ENCODE measurements around the gene CDRT15L2.
"Not testable (repeated sequence)": the region's sequence is repeated elsewhere in the genome, so short reads cannot be mapped to it uniquely, and the experiment has no call there.

CDRT15L2 gene

GRCh38 chr17:20605568-20605967, 26.0 kb downstream of the CDRT15L2 start:
- H3K4me1 Mint-ChIP-seq; H3K9me3 Mint-ChIP-seq; H3K4me3 Mint-ChIP-seq; DNase-seq; H3K27ac Mint-ChIP-seq; H3K27me3 Mint-ChIP-seq (ENCODE audit: low read depth, poor library complexity); H3K36me3 Mint-ChIP-seq (ENCODE audit: low read depth): not testable (repeated sequence)

- not testable (repeated sequence) for H3K9me3 Mint-ChIP-seq; DNase-seq; H3K27me3 Mint-ChIP-seq (ENCODE audit: low read depth, poor library complexity); H3K27ac Mint-ChIP-seq; H3K36me3 Mint-ChIP-seq (ENCODE audit: low read depth); H3K4me3 Mint-ChIP-seq
- H3K4me1 Mint-ChIP-seq = peaks cover 11% of the 10 kb centered on the region
These were observed 30.0 kb downstream of the CDRT15L2 start for GRCh38 chr17:20609490-20609889.

DNA sequence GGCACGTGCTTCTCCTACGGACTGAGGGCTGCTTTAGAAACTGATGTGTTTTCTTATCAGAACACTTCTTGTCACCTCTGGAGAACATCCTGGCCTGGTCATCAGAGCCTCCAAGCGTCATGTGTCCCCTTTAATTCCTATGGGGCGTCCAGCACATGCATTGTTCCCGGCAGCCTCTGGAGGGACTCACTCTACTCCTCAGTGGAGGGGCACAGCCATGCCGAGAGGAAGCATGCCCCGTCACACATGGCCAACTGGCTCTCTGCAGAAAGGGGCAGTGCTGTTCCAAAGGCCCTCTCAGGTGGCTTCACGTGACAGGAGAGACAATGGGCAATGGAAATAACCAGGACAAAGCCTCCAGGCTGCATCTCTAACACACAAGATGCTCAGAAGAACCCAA, 31.8 kb downstream of the CDRT15L2 start:
- TF ChIP-seq CTCF (IDR thresholded peaks at IDR 0.05) = no peak
- no peaks in the 10 kb centered on the region for H3K9me3 Mint-ChIP-seq
- H3K4me1 Mint-ChIP-seq = peaks cover 11% of the 10 kb centered on the region
- H3K27me3 Mint-ChIP-seq (ENCODE audit: low read depth, poor library complexity) = no peaks in the 10 kb centered on the region
- no peak overlapping the region for H3K4me3 Mint-ChIP-seq
- no peak for DNase-seq
- no peak overlapping the region for H3K27ac Mint-ChIP-seq
- no peaks in the 10 kb centered on the region for H3K36me3 Mint-ChIP-seq (ENCODE audit: low read depth)

- H3K4me1 Mint-ChIP-seq = peaks cover 11% of the 10 kb centered on the region
These were observed 33.1 kb downstream of the CDRT15L2 start for GRCh38 chr17:20612635-20613034.

DNA sequence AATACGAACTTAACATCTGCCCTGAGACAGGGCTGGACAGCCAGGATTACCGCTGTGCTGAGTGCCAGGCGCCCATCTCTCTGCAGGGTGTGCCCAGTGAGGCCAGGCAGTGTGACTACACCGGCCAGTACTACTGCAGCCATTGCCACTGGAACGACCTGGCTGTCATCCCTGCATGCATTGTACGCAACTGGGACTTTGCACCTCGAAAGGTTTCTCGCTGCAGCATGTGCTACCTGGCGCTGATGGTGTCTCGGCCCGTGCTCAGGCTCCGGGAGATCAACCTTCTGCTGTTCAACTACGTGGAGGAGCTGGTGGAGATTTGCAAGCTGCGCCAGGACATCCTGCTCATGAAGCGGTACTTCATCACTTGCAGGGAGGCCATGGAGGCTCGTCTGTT, 33.7 kb downstream of the CDRT15L2 start:
- Mint-ChIP-seq H3K27me3 (ENCODE audit: low read depth, poor library complexity) (no peaks in the 10 kb centered on the region), H3K9me3 (no peaks in the 10 kb centered on the region), H3K4me3 (no peak overlapping the region), H3K27ac (no peak overlapping the region), H3K36me3 (ENCODE audit: low read depth) (no peaks in the 10 kb centered on the region), H3K4me1 (peaks cover 11% of the 10 kb centered on the region)
- no peak for DNase-seq
- no peak for TF ChIP-seq CTCF (IDR thresholded peaks at IDR 0.05)

More at GRCh38 chr17:20612635-20613034, 33.1 kb downstream of the CDRT15L2 start:
- no peak overlapping the region for H3K4me3 Mint-ChIP-seq
- H3K27ac Mint-ChIP-seq = no peak overlapping the region
- H3K27me3 Mint-ChIP-seq (ENCODE audit: low read depth, poor library complexity) = no peaks in the 10 kb centered on the region
- no peaks in the 10 kb centered on the region for H3K9me3 Mint-ChIP-seq
- no peak for DNase-seq
- H3K36me3 Mint-ChIP-seq (ENCODE audit: low read depth) = no peaks in the 10 kb centered on the region
- TF ChIP-seq CTCF (IDR thresholded peaks at IDR 0.05) = no peak

- TF ChIP-seq CTCF (IDR thresholded peaks at IDR 0.05) = no peak
- Mint-ChIP-seq H3K36me3 (ENCODE audit: low read depth) (no peaks in the 10 kb centered on the region), H3K4me3 (no peak overlapping the region), H3K27me3 (ENCODE audit: low read depth, poor library complexity) (no peaks in the 10 kb centered on the region), H3K27ac (no peak overlapping the region), H3K4me1 (peaks cover 11% of the 10 kb centered on the region), H3K9me3 (no peaks in the 10 kb centered on the region)
- no peak for DNase-seq
These were observed 34.4 kb downstream of the CDRT15L2 start for GRCh38 chr17:20613905-20614304.

GRCh38 chr17:20615461-20615860, 35.9 kb downstream of the CDRT15L2 start:
- H3K27me3 Mint-ChIP-seq (ENCODE audit: low read depth, poor library complexity); H3K4me3 Mint-ChIP-seq; H3K36me3 Mint-ChIP-seq (ENCODE audit: low read depth); H3K27ac Mint-ChIP-seq; DNase-seq; H3K9me3 Mint-ChIP-seq; H3K4me1 Mint-ChIP-seq: not testable (repeated sequence)

All from nephron progenitor cell (in vitro differentiated cells).